Loucy (cell line): ENCODE data around the gene ECM2.

Source experiments
- EZH2phosphoT487 ChIP-seq: fragments of 200-600 bp; IDR thresholded peaks from 2 replicates; pipeline ENCODE4 v1.6.1; 2018; ENCODE audit warnings: antibody characterized with exemption, mild to moderate bottlenecking, moderate library complexity, borderline replicate concordance
- TF ChIP-seq, protein P1 (sequence below): fragments of 200-600 bp; sonication (generic); conservative IDR thresholded peaks from 2 replicates; pipeline ENCODE4 v1.5.1; 2014; ENCODE audit warnings: mild to moderate bottlenecking, antibody characterized with exemption, low read length

DNA sequence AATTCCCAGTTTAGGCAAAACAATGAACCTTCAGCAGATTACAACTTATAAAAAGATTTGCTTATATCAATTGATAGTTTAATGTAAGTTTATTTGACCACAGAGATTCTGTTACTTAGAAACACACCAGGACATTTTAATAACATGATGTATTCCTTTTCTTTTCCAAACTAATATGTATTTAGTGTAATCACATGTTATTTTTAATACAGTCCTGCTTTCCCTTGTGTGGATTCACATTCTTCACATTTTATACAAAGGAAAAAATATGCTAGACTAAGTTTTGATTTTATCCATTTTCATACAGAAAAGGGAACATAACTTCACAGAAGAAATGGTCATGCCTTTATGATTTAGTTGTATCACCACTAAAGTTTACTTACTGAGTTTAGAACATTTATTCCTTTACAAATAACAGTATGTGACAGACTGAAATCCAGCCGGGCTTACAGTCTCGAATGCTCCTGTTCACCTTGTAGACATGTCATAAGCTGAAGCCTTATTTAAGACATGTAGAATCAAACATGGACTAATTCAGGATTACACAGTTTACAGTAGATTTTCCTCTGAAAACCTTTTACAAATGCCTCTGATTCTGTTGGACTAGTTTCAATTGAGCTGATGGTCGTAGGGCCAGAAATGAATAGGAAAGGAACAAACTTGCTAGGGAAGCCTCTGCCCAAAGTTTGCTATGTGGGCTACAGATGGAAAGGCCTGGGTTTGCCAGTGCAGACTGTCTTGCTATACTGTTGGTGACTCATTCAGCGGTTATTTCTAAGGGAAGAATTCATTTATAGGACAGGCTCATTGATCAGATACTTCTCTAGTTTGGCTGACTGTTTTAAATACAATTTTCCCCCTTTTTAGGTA lies 46.9 kb downstream of the ECM2 start:
- TF ChIP-seq, protein P1, sequence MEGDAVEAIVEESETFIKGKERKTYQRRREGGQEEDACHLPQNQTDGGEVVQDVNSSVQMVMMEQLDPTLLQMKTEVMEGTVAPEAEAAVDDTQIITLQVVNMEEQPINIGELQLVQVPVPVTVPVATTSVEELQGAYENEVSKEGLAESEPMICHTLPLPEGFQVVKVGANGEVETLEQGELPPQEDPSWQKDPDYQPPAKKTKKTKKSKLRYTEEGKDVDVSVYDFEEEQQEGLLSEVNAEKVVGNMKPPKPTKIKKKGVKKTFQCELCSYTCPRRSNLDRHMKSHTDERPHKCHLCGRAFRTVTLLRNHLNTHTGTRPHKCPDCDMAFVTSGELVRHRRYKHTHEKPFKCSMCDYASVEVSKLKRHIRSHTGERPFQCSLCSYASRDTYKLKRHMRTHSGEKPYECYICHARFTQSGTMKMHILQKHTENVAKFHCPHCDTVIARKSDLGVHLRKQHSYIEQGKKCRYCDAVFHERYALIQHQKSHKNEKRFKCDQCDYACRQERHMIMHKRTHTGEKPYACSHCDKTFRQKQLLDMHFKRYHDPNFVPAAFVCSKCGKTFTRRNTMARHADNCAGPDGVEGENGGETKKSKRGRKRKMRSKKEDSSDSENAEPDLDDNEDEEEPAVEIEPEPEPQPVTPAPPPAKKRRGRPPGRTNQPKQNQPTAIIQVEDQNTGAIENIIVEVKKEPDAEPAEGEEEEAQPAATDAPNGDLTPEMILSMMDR, result no peak
- no peak for TF ChIP-seq EZH2phosphoT487
